ENCODE data around the gene RNF113B.

RNF113B gene

DNA sequence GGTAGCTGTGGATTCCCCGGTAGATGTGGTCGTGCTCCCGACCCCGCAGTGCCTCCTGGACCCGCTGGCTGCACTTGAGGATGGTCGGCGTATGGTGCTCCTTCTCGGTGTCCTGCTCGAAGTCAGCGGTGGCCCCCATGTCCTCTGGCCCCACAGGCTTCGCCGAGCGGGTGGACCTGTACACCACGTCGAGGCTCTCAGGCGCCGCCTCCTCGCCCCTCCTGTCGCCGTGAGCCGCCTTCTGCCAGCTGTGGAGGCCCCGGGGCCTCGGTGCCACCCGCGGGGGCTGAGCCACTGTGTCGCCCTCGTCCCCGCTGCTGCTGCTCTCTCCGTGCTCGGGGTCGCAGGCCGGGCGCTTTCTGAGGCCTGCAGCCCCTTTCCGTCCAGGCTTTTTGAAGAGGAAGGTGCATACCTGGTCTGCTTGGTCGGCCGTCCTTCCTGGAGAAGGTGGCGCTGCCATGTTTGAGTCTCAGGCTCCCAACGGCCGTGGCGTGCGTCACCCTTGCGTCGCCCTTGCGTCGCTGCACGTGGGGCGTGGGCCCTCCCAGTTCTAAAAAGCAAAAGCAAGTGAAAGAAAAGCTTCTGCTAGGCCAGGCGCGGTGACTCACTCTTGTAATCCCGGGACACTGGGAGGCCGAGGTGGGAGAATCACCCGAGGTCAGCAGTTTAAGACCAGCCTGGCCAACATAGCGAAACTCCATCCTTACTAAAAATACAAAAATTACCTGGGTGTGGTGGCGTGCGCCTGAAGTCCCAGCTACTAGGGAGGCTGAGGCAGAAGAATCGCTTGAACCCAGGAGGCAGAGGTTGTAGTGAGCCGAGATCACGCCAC lies at the start of gene RNF113B:
TSS of gene RNF113B (minus strand) at position 493 of the 832 bp plus-strand sequence. CDS start at position 460, 33 bp downstream.
- no peak for DNase-seq (ENCODE audit: low read depth)

DNA sequence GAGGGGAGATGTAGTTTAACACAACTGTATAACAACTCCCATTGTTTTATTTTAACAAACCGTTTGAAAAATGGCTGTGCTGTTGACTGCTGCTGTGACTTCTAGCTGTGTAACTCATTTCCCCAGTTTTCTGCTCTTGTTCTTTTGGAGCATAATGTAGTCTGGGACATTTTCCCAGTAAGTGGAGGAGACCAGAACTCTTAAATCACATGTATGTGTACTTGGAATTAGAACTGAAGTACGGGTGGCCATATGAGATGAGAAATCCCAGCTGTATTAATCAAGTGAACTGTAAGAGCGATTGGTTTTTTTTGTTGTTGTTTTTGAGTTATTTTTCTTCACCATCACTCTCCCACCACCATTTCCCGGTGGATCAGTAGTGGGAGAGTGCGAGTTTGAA lies 49.4 kb upstream of the RNF113B start:
- no peak for DNase-seq (ENCODE audit: low read depth)

DNA sequence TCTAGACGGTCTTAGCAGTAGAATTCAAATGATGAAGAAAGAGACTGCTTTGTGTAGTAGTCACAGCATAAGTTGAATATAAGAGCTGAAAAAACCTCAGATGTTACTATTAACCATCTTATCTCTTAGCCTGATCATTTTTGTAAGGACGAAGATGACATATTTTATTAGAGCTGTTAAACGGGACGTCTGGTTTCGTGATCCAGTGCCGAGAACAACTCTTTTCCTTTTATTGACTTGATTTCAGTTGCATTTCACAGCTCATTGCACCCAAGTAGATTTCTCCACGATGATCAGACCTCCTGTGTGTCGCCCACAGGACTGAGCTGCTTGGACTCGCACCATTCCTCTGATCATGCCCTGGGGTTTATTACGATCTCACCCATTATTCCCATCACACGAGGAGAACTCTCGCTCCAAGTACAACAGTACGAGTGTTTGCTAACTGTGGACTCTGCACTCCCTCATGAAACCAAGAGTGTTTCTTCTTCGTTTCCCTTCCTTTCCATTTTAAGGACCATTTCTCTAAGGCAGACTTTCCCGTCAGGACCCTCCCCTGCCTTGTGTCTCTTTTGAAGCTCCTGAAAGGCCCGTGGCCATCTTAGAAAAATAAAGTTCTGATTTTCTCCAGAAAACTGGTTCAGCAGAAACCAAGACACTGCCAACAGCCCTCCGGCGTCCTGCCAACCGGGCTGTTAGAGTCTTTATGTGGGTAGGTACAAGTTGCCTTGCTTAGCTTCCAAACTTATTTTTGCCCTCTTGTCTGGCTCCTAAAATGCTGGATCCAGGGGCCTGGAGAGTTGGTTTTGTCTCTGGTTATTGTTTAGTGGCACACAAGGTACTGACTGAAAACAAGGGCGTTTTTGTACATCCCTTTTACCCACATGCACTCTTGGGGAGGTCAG lies 48.2 kb upstream of the RNF113B start:
- DNase-seq (ENCODE audit: low read depth): no peak

DNA sequence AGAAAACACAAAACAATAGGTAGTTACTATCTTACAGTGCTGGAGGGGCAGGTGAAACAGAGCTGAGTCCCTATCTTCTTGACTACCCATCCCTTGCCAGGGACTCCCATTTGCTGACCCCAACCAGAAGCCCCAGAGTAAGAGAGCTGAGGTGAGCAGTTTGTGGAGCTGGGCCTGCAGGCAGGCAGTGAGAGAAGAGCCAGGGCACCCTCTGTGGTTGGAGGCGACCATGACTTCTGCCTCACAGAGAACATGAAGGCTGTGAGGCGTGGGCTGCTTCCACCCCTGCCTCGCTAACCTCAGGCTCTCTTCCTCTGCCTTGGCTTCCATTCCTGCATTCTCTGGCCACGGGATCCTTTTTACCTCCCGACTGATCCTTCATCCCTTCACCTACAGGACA lies 47.5 kb upstream of the RNF113B start:
- DNase-seq (ENCODE audit: low read depth): no peak

DNA sequence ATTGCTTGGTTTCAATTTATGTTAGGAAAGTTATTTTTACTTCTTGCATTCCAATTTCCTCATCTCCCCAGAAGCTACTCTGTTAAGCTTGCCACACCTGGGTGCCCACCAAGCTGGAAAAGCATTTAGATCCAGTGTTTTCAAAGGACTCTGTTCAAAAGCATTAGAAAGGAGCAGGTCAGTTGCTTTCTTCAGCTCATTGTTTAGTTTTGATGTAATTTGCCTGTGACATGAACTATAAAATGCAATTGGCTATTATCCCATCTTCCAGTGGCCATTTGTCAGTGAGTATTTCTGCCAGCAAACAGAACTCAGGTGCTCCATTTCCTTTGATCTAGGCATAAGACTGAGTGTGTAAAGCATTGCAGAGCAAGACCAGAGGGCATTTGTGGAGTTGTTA lies 46.7 kb upstream of the RNF113B start:
- no peak for DNase-seq (ENCODE audit: low read depth)

DNA sequence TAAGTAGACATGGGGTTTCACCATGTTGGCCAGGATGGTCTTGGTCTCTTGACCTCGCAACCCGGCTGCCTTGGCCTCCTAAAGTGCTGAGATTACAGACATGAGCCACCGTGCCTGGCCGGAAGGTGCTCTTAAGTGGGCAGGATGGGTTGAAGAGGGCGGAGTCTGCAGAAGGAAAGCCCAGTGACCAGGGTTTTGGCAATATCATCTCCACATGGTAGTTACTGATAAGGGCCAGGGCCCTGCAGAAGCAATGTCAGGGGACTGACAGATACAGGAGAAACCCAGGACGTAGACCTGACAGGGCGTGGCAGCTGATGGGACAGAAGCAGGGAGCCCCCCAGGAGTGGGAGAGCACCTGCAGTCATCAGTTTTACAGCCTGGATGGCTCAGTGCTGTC lies 45.7 kb upstream of the RNF113B start:
- DNase-seq (ENCODE audit: low read depth): no peak

DNA sequence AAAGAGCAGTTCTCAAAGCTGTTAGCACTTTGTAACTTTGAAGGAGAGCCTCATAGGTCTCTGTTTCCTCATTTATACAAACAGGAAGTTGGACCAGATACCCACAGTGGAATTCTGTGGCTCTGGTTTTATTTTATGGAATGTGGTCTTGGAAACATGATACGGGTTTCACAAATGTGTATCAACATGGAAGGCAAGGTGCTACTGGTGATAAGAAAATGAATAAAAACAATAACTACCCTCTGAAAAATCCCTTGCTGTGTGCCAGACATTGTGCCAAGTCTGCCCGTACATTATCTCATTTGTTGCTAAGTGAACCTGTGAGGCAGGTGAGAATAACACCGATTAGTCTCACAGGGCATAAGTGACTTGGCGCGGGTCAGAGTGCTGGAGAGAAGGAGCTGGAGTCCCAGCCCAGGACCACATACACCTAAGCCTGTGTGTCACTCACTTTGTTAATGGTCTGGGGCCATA lies 45.0 kb upstream of the RNF113B start:
- no peak for DNase-seq (ENCODE audit: low read depth)

DNA sequence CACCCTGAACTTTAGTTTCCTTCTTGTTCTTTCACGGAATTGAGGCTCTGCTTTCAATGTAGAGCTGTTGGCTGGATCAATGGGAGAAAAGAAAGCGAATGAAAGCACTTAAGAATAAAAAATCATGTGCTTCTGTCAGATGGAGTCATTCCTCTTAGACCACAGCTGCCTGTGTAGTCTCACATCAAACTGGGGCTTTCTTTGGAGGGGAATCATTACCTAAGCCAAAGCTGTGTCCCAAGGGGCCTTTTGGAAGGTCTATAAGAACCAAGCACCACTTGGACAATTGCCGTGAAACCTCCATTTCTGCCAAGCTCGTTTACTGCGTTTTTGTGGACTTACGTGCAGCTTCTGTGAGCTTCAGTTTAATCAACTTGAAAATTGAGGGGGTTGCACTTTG lies 44.2 kb upstream of the RNF113B start:
- no peak for DNase-seq (ENCODE audit: low read depth)

DNA sequence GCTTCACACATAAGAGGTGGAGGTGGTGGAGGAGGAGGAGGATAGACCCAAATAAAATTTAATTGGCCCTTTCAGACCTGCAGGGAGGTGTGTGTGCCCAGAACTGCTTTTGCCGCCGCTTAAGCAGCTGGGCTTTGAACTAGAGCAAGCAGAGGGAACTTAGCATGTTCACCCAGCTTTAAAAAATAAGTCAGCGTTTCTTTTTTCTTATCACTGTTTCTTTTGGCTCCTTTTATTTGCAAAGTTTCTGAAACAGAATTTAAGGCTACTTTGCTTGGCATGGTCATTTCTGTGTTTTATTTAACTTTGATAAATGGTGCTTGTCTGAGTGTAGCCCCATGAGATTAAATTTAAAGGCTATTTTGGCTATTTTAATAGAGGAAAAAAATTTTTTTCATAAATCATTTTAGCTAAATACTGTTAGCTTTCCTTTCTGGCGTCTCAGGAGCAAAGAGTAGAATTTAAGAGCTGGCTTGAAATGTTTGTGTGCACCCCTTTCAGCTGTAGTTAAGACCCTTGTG lies 43.3 kb upstream of the RNF113B start:
- DNase-seq (ENCODE audit: low read depth): no peak

DNA sequence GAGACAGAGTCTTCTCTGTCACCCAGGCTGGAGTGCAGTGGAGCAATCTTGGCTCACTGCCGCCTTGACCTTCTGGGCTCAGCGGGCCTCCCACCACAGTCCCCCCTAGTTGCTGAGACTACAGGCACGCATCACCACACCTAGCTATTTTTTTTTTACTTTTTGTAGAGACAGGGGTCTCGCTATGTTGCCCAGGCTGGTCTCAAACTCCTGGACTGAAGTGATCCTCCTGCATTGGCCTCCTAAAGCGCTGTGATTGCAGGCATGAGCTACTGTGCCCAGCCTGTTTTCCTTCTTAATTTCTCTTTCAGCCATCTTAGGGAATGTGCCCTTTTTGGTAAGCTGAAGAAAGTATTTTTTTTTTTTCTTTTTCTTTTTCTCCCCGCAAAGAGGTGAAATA lies 42.6 kb upstream of the RNF113B start:
- no peak for DNase-seq (ENCODE audit: low read depth)

DNA sequence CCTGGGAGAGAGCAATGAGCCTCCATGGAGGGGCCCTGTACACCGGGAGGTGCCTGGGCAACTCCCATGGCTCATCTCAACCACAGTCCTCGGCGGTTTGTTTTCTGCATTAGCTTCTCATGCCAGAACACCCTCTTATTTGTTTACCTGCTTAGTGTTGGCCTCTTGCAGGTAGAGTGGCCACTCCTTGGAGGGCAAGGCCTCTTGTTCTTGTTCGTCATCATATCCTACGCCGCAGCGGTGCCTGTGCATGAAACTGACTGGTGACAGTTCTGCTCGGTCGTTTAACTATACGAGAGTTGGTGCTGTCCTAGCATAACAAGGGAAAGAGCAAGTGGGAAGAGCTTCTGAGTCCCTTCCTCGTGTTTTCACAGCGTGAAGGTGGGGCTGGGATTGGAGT lies 40.5 kb upstream of the RNF113B start:
- no peak for DNase-seq (ENCODE audit: low read depth)

DNA sequence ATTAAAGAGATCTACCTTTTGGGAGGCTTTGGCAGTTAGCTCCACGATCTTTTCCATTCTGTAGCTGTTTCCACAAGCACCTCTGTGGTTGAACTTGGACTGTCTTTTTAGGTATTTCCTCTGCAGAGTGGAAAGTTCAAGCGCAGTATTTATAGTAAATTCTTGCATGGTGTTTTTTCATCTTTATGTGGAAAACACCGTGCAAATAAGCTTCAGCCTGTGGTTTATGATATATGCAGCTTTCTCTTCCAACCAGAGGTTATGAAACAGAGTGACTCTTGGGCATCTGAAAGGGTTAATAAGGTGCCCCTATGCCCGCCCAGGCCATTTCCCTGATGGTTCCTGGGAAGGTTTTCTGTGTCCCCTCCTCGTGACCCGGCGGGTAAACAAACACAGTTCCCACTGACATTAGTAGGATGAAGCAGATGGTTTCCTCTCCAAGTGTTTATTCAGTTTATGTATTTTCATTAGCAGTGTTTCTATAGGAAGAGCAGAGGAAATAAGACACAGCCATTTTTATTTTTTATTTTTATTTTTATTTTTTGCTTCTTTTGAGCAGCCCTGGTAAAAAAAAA lies 39.7 kb upstream of the RNF113B start:
- DNase-seq (ENCODE audit: low read depth): no peak

DNA sequence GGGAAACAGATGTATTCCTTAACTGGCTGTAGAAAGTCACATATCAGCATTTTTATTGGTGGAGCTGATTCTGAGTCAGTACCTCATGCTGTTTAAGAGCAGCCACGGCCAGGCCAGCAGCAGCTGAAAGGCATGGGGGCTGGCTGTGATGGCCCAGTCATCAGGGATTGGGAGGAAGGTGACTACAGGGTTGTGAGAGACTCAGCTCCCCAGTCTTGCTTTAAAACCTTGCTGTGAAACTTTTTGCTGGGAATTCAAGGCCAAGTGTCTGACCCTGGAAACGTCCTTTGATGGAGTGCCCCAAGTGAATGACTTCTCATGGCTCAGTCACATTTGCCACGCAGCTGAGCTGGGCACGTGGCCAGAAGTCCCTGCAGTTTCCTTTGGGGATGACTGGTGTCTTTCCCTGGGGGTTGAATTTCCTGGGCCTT lies 39.1 kb upstream of the RNF113B start:
- DNase-seq (ENCODE audit: low read depth): no peak

DNA sequence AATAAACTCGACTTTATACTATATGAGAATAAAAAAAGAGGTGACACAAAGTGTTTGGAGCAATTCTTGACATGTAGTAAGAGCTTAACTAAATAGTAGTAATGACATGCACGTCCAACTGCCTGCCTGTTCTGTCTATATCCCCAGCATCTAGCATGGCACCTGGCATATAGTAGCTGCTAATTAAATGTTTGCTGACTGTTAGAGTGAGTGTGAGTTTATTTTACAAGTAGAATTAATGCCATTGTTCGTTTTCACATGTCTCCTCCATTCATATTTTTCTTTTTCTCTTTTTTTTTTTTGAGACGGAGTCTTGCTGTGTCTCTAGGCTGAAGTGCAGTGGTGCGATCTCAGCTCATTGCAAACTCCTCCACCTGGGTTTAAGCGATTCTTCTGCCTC lies 38.4 kb upstream of the RNF113B start:
- no peak for DNase-seq (ENCODE audit: low read depth)

DNA sequence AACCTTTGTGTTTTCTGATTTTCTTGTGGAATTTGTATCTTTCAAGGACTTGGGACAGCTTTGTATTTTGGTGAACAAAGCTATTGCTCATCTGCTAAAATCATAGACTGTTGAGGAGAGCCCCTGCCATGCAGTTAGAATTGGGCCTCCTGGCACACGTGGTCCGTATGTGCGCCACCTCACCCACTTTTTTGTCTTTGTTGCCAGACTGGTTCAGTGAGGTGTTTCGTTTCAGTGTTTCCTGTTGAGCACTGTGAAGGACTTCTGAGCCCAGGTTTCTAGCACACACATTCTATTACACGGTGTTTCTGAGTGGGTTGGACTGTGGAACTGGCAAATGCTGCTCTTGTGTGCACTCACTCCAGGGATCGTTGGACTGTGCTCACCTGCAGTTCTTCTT lies 37.6 kb upstream of the RNF113B start:
- no peak for DNase-seq (ENCODE audit: low read depth)

DNA sequence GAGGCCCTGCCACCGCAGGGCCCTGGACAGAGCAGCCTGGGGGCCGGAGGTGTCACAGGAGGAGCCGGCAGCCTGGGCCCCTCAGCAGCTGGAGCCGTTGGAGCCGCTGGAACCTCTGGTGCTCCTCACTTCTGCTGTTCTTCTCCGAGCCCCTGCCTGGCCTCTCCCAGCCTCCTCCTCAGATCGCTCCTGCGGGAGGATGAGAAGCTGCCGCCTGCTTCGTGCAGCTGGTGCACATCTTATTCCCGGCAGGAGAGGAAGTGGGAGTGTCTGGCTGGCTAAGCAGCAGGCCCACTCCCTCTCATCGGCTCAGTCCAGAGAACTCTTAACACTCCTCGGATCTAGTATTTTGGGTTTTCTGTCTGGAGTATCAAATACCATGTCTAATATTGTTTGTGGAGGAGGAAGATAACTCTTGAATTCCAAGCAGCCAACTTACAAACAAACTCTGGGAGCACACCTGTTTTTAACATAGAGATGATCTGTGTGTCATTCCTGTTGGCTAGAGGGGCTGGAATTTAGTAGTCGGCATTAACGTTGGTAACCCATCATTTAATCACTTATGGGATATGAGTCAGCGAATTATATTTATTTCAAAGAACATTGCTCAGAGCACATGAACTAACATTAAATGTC lies 37.1 kb upstream of the RNF113B start:
- DNase-seq (ENCODE audit: low read depth): no peak

DNA sequence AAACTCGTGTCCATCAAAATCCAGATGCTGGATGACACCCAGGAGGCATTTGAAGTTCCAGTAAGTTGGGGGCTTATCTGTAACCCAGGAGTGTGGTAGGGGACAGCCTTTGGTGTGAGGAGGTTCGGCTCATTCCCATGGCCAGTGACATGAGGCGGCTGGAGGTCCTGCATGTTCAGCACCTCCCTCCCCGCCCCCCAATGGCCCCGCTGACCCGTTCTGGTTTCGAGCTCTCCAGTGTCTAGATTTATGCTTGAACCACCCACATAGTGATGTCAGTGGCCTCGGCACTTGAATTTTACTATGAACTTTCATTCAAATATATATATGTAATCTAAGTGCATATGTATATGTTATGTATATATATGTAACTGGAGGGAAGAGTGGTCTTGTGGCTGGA lies 36.3 kb upstream of the RNF113B start:
- DNase-seq (ENCODE audit: low read depth): no peak

DNA sequence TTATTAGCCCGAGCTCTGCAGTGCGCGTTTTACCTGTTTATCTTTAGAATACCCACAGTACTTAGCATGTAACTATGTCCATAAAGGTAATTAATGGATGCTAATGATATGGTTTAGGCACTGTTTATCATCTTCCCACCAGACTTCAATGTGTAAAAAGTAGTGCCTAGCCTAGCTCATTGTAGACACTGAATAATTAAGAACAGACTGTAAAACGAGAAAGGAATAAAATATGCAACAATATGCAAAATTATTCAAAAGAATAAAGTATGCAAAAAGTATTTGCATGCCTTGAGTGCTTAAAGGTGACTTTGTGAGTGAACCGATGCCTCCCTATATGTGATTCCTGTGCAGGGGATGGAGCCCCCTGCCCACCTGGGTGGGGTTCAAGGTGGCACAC lies 35.7 kb upstream of the RNF113B start:
- DNase-seq (ENCODE audit: low read depth): no peak

DNA sequence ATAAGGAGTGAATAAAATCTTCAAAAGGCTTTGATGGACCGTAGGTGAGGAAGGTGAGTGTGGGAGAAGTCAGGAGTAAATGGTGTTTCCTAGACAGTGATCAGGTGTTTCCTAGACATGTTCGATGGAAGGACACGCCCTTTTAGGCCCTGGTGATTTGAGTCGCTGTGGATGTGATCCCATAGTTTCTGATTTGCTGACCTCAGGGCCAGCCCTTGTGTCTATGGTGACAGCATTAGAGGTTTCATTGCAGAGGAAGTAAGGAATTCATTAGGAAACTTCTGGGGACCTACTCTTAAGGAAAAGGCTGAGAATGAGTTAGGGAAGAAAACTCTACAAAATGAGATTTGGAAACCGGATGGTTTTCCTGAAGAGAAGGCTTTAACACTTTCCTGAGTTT lies 31.5 kb upstream of the RNF113B start:
- no peak for DNase-seq (ENCODE audit: low read depth)

DNA sequence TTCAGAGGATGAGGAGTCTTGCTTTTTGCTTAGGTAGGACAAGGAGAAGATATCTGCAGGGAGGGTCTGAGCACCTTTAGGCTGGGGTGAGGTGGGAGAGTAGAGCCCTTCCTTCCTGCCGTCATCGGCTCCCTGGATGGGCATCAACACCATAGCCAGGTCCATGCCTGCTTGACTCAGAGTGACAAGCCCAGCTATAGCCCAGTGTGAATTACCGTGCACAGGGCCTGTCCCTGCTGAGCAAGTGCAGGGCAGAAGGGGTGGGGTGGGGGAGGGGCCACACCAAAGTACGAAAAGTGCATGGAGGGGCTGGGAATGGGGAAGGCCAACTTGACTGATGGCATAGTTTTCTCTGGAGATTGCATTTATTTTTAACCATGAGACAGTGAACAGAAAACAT lies 30.3 kb upstream of the RNF113B start:
- no peak for DNase-seq (ENCODE audit: low read depth)

DNA sequence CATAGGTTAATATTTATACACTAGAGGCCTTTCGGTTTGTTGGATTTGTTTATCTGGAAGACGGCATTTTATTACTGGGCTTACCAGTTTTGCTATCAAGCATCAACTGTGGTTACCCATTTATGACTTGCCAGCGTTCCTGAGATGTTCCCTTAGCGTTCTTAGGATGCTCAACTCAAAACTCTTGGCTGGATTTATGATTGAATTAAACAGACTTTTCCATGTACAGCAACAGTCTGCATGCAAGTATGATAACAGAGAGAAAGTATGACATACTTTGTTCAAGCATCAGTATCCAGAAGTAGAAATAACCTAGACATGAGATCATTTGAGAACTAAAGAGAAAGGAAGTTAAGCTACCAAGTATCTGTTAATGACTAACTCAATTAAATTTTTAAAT lies 29.9 kb upstream of the RNF113B start:
- no peak for DNase-seq (ENCODE audit: low read depth)

DNA sequence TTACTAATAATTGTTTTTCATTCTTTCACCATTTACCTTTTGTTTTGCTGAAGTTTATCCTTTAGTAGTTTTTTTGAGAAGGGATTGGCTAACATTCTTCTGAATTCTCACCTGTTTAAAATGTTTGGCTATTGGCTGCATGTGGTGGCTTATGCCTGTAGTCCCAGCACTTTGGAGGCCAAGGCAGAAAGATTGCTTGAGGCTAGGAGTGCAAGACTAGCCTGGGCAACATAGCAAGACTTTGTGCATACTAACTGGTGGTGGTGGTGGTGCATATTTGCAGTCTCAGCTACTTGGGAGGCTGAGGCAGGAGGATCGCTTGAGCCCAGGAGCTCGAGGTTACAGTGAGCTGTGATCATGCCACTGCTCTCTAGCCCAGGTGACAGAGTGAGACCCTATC lies 27.5 kb upstream of the RNF113B start:
- no peak for DNase-seq (ENCODE audit: low read depth)

Measured in activated T-cell treated with anti-CD3 and anti-CD28 coated beads for 24 hours (primary cell).